LNCAP (cell line): ENCODE results near the gene GPATCH2L.

Experiments
- TF ChIP-seq, protein P1 (sequence below): fragments of 450-650 bp; IDR thresholded peaks from 2 replicates; pipeline ENCODE4 v1.5.1; 2017; ENCODE audit warnings: mild to moderate bottlenecking

Gene GPATCH2L

DNA sequence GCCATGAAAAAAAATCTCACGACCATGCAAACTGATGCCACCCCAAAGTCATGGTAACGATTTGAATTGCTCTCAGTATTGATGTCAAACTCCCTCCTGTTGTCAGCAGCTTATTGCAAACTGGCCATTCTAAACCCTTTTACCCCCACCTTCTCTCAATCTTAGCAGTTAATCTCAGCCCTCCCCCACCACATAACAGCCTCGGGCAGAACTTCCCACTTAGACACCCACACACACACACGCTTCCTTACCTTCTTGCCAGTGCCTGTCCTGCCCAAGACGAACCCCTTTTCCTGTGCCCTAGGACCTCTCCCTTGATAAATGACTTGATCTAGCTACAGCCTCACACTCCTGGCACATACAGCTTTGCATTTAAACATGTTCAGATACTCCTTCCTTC lies 56.6 kb downstream of the GPATCH2L start:
- TF ChIP-seq, protein P1, sequence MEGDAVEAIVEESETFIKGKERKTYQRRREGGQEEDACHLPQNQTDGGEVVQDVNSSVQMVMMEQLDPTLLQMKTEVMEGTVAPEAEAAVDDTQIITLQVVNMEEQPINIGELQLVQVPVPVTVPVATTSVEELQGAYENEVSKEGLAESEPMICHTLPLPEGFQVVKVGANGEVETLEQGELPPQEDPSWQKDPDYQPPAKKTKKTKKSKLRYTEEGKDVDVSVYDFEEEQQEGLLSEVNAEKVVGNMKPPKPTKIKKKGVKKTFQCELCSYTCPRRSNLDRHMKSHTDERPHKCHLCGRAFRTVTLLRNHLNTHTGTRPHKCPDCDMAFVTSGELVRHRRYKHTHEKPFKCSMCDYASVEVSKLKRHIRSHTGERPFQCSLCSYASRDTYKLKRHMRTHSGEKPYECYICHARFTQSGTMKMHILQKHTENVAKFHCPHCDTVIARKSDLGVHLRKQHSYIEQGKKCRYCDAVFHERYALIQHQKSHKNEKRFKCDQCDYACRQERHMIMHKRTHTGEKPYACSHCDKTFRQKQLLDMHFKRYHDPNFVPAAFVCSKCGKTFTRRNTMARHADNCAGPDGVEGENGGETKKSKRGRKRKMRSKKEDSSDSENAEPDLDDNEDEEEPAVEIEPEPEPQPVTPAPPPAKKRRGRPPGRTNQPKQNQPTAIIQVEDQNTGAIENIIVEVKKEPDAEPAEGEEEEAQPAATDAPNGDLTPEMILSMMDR: no peak

DNA sequence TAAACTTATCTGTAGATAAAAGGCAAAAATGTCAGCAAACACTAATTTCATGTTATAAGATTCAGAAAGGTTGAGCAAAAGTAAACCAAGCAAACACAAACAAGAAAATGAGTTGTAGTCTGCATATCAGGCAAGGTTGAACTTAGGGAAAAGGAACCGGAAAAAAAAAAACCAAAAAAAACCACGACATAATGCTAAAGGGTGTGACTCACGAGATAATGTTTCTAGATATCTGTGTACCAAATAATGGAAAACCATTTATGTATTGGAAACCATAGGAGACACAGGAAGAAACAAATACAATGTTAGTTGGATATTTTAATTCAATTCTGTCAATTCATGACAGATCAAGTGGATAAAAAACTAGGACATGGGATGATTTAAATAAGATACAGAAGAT lies 60.5 kb downstream of the GPATCH2L start:
- TF ChIP-seq, protein P1: no peak

DNA sequence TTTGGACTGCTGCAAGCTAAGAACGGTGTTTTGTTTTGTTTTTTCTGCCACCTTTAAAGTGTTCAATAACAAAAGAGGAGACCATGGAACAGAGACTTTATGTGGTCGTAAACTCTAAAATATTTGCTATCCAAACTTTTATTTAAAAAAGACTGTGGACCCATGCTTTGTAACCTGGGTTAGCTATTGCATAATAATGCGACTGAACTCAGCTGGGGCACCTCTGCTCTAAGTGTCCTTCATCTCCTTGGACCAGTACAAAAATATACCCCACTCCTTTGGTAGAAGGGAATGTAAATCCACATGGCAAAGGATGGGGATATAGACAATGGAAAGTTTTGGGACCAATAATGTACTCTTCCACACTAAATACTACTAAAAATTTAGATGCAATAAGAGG lies 65.5 kb downstream of the GPATCH2L start:
- TF ChIP-seq, protein P1: no peak

DNA sequence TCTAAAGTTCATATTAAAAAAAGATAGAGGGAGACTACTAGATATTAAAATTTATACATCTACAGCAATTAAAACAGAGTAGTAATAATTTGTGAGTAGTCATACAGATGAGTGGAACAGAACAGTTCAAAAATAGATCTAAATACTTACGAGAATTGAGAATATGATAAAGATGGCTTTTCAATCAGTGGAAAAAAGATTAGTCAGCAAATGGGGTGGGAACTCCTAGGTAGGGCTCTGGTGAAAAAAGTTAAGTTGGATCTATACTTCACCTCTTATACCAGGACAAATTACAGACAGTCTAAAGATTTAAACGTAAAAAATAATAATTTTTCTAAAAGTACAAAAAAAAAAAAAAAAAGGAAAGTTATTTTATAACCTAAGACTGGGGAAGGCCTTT lies 66.9 kb downstream of the GPATCH2L start:
- TF ChIP-seq, protein P1: no peak

DNA sequence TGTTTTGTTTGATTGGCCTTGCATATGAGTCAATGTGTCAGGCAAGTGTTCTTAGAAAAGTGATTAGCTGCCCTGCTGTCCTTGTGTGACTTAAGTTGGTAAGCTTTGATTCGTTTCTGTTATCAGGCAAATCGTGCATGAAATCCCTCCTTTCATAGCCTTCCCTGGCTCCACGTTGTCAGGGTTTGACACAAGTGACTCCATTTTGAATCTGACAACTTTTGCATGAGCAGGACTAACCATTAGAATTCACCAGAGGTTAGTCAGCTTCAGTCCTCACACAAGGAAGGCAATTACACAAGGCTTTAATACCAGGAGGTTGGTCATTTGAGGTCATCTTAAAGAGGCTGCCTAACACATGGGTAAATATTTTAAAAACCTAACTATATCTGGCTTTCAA lies 68.2 kb downstream of the GPATCH2L start:
- TF ChIP-seq, protein P1: no peak

DNA sequence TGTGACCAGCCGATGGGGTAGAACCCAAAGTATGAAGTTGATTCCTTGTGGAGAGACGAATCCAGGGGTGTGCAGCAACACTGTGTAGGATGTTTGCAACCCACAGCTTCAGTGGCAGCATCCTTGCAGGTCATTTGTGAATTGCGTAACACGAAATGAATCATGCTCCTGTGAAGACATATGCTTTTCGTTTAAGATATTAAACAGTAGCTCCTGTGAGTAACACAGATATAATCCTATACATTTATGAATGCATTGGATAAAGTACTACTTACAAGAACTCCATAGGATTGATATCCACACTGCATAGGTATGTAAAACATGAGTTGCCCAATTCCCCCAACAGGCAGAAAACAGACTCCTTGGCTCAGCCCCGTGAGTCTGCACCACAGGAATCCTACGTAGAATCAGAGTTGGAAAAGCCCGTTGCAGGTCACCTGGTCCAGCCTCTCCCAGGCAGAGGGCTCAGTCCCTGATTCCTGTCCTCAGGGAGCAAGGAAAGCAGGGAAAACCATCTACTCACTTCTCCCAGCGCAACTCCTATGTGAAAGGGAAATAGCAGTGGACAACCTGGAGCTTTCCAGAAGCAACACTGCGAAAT lies 75.8 kb downstream of the GPATCH2L start:
- TF ChIP-seq, protein P1: no peak

DNA sequence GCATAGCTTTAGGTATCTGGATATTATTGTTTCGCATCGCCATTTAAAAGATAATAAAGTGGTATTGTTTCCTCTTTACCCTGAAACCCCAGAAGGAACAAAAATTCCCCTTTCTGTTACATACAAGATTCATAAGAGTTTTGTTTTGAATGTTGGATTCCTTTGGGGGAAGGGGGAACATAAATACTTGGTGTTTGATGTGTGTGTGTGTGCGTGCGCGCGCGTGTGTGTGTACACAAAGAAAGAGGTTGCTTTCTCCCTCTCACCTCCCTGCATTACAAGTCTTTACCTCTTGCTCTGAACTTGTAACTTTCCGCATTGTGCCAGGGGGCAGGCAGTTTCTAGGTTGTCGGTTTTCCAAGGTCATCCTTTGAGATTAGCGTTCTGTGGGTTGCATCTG lies 76.4 kb downstream of the GPATCH2L start:
- TF ChIP-seq, protein P1: no peak

DNA sequence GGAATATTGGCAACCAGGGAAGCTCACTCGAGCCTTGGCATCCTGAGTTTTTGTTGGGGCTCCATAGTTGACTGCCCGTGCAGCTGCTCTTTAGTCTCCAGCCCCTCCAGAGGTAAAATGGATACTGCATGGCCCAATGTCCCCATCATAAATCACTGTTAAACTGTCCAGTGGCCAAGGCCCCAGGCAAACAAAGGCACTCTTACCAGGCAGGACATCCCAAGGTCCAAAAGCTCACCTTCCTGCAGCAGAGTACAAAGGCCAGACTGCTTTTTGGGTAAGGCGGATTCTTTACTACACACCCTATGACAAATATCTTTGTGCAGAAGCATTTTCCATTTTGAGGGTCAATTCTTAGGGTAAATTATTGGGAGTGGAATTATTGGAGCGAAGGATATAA lies 81.1 kb downstream of the GPATCH2L start:
- TF ChIP-seq, protein P1: no peak
